ENCODE data around the gene ATP8A2. TPM values are rescaled to one million over a fixed set of nuclear protein-coding genes. Genes with fewer than 3 reads are reported as not detected.
A peak's percentile ranks its signal among the peaks of the same experiment; 100 is the strongest.

Gene ATP8A2
- total RNA-seq, 4 donors from 2014 or later: 0.13 to 0.29 (median 0.24) TPM

DNA sequence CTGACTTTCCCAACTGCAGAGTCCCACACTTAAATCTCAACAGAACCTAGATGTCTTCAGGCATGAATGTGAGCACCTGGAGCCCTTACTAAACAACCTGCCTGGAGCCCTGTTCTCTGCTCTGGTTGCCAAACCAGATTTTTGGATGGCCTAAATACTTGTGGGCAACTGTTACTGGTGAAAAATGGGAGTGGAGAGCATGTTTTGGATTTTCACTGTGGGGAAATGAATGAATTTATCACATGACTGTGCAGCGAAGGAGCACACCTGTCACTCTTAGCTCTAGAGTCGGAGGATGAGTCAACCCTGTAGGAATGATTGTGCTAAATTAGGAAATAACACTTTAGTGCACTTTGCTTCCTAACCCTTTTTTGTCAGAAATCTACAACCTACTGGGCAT is 649.7 kb downstream of the ATP8A2 start:
- intact Hi-C loops (cut with DNase I): no loop called here
- H3K27ac ChIP-seq: peak overlapping the region; percentile 65 to 89 (median 76)
- no peaks in the 10 kb centered on the region for H3K36me3 ChIP-seq
- H3K4me1 ChIP-seq: peaks cover 84 to 97% of the 10 kb centered on the region in 2 donors
- WGBS, 2 donors: 38 to 50% methylated on average over 2 of the region's 2 CpGs
- DNase-seq: no peak
- TF ChIP-seq POLR2A (IDR thresholded peaks at IDR 0.05) (no peak), CTCF (IDR thresholded peaks at IDR 0.05) (no peak)
- no peaks in the 10 kb centered on the region for H3K27me3 ChIP-seq
- no peaks in the 10 kb centered on the region for H3K9me3 ChIP-seq
- no peak overlapping the region for H3K4me3 ChIP-seq (replicated peaks in 1 of 3)

- Histone ChIP-seq H3K36me3 (no peaks in the 10 kb centered on the region), H3K9me3 (no peaks in the 10 kb centered on the region), H3K27me3 (no peaks in the 10 kb centered on the region), H3K27ac (peak overlapping the region; percentile 65 to 89 (median 76)), H3K4me3 (replicated peaks in 1 of 3) (no peak overlapping the region), H3K4me1 (peaks cover 82 to 97% of the 10 kb centered on the region in 2 donors)
- no peak for TF ChIP-seq POLR2A (IDR thresholded peaks at IDR 0.05)
- TF ChIP-seq CTCF (IDR thresholded peaks at IDR 0.05): no peak
- intact Hi-C loops (cut with DNase I): no loop called here
- WGBS, 2 donors: 91 to 93% methylated on average over 3 of the region's 3 CpGs
- no peak for DNase-seq
These were observed 650.2 kb downstream of the ATP8A2 start for GRCh38 chr13:26021956-26022355.

DNA sequence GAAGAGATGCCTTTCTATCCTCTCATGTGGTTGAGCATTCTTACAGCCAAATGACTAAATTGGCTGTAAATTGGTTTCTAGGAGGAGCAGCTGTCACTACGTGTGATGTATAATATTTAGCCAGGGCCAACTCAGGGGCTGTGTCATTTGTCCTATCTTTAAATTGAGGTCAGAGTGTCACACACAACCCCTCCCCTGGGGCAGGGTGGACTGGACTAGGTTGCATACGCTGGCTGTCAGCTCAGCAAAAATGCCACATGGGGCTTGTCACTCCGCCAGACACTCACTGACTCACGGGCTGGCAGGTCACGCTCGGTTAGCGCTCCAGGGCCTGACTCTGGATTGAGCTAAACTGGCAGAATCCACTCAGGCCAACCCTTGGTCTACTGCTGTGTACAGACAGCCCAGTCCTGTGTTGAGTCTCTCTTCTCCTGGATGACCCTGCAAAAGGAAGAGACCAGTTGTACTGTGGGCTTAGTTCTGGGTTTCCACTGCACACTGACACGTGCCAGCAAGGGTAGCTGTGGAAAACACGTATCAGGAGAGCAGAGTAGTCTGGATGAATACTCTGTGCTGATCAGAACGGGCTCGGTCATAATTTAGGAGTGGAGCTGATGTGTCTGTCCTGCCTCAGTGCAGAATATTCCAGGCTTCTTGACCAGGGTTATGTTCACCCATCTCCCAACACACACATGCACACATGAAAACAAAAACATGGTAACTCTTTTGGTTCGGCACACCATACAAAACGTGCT is 650.9 kb downstream of the ATP8A2 start:
- Histone ChIP-seq H3K4me1 (peaks cover 76 to 90% of the 10 kb centered on the region in 2 donors), H3K27me3 (no peaks in the 10 kb centered on the region), H3K9me3 (no peaks in the 10 kb centered on the region), H3K4me3 (replicated peaks in 1 of 3) (no peak overlapping the region), H3K36me3 (no peaks in the 10 kb centered on the region), H3K27ac (peak overlapping the region; percentile 76 to 89 (median 81))
- intact Hi-C loops (cut with DNase I): no loop called here
- peak; percentile 98 to 99 for DNase-seq
- TF ChIP-seq CTCF (IDR thresholded peaks at IDR 0.05) (no peak), POLR2A (IDR thresholded peaks at IDR 0.05) (peak in 1 of 2 donors; percentile 45)
- WGBS, 2 donors: 37% methylated on average over 11 to 13 of the region's 13 CpGs

- Histone ChIP-seq H3K36me3 (no peaks in the 10 kb centered on the region), H3K9me3 (no peaks in the 10 kb centered on the region), H3K27me3 (no peaks in the 10 kb centered on the region), H3K4me3 (replicated peaks in 1 of 3) (no peak overlapping the region), H3K27ac (peak overlapping the region; percentile 76 to 89 (median 81)), H3K4me1 (peaks cover 58 to 72% of the 10 kb centered on the region in 2 donors)
- 19 to 35% methylated on average over 9 of the region's 9 CpGs for WGBS, 2 donors
- intact Hi-C loops (cut with DNase I): no loop called here
- peak; percentile 66 to 72 for DNase-seq
- TF ChIP-seq POLR2A (IDR thresholded peaks at IDR 0.05) (peak in 1 of 2 donors; percentile 22), CTCF (IDR thresholded peaks at IDR 0.05) (no peak)
These were observed 652.8 kb downstream of the ATP8A2 start for GRCh38 chr13:26024558-26024957.

DNA sequence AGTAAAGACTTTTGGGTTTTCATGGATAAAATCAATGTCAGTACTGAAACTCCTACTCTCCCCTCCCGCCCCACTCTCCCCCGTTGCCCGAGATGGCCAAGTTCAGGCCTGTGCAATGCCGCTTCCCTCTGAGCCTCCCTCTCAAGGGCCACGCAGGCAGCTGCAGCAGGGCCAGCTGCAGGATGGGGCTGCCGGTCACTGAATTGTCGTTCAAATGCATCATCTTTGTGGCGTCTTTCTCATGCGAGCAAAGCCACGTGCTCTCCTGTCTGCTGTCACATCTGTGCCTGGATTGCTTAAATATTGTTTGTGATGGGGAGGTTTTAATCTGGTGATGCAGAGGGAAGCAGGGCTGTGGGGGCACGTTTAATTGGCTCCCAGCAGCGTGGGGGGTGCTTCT is 653.4 kb downstream of the ATP8A2 start:
- WGBS, 2 donors: 62 to 76% methylated on average over 11 to 12 of the region's 12 CpGs
- H3K27ac ChIP-seq: peak overlapping the region; percentile 76 to 89 (median 81)
- H3K36me3 ChIP-seq: no peaks in the 10 kb centered on the region
- intact Hi-C loops (cut with DNase I): no loop called here
- no peak overlapping the region for H3K4me3 ChIP-seq (replicated peaks in 1 of 3)
- no peaks in the 10 kb centered on the region for H3K27me3 ChIP-seq
- no peaks in the 10 kb centered on the region for H3K9me3 ChIP-seq
- DNase-seq: peak in 1 of 2 donors; percentile 35
- TF ChIP-seq POLR2A (IDR thresholded peaks at IDR 0.05): no peak
- peaks cover 51 to 65% of the 10 kb centered on the region in 2 donors for H3K4me1 ChIP-seq
